IMR-90 (cell line): ENCODE results near the gene F3. TPM values are rescaled to one million over a fixed set of nuclear protein-coding genes. Genes with fewer than 3 reads are reported as not detected.

Experiments
- ATAC-seq: fragments of 200-7000 bp; cut with Tn5 transposase; 2 replicates; pipeline ENCODE4 v1.9.1; 2020; ENCODE audit warnings: low read depth, mild to moderate bottlenecking, moderate library complexity
- BruUV-seq: library from RNA; stranded (reverse); fragments of 400-500 nt; replicated peaks from 2 replicates; lab custom pipeline; 2021; lab: Mats Ljungman, UMichigan
- CTCF ChIA-PET: fragments of 300-600 bp; formaldehyde crosslinking; extraction: SDS; loops from one replicate; lab custom pipeline; 2021; ENCODE audit warnings: antibody characterized with exemption; lab: Yijun Ruan, JAX
- POLR2A ChIA-PET: fragments of 300-600 bp; sonication (Branson Sonifier 250); formaldehyde crosslinking; loops from one replicate; lab custom pipeline; 2022; ENCODE audit warnings: antibody characterized with exemption; ENCODE audit not compliant: unreplicated experiment; lab: Charles Lee
- DNase-seq: peaks from one replicate; pipeline ENCODE4 v3.0.0; 2013
- H2AFZ ChIP-seq: replicated peaks from 2 replicates; pipeline ENCODE3; 2013; ENCODE audit warnings: low read length, mild to moderate bottlenecking; ENCODE audit not compliant: poor library complexity
- H2AK5ac ChIP-seq: 2 replicates; pipeline ENCODE4 v1.6.1; 2013; ENCODE audit warnings: low read depth, low read length, inconsistent platforms
- H2AK9ac ChIP-seq: replicated peaks from 2 replicates; pipeline ENCODE3; 2013; ENCODE audit warnings: mild to moderate bottlenecking, low read depth, low read length, moderate library complexity; ENCODE audit not compliant: poor library complexity
- H2BK120ac ChIP-seq: 2 replicates; pipeline ENCODE4 v1.6.1; 2013; ENCODE audit warnings: low read depth, low read length, inconsistent platforms
- H2BK15ac ChIP-seq: 3 replicates; pipeline ENCODE4 v1.6.1; 2013; ENCODE audit warnings: low read depth, low read length, inconsistent platforms
- H2BK20ac ChIP-seq: 2 replicates; pipeline ENCODE4 v1.6.1; 2013; ENCODE audit warnings: low read depth, mild to moderate bottlenecking, inconsistent platforms, low read length, moderate library complexity
- H2BK5ac ChIP-seq: 2 replicates; pipeline ENCODE4 v1.6.1; 2013; ENCODE audit warnings: mild to moderate bottlenecking, low read depth, low read length, inconsistent platforms; ENCODE audit not compliant: poor library complexity, severe bottlenecking
- H3K14ac ChIP-seq: replicated peaks from 2 replicates; pipeline ENCODE4 v1.6.1; 2013; ENCODE audit warnings: low read depth, low read length, inconsistent platforms
- H3K18ac ChIP-seq: 2 replicates; pipeline ENCODE4 v1.6.1; 2013; ENCODE audit warnings: low read depth, low read length, control low read depth
- H3K23ac ChIP-seq: 2 replicates; pipeline ENCODE4 v1.6.1; 2013; ENCODE audit warnings: low read depth, low read length, inconsistent platforms
- H3K27ac ChIP-seq: 2 replicates; pipeline ENCODE4 v1.5.1; 2013; ENCODE audit warnings: mild to moderate bottlenecking, control low read depth, low read length; ENCODE audit not compliant: insufficient read depth
- H3K27me3 ChIP-seq: 2 replicates; pipeline ENCODE4 v1.6.1; 2013; ENCODE audit warnings: low read length; ENCODE audit not compliant: control insufficient read depth, insufficient read depth
- H3K36me3 ChIP-seq: 2 replicates; pipeline ENCODE4 v1.6.1; 2013; ENCODE audit warnings: low read length, mixed read lengths; ENCODE audit not compliant: control insufficient read depth, insufficient read depth
- H3K4ac ChIP-seq: 2 replicates; pipeline ENCODE4 v1.6.1; 2013; ENCODE audit warnings: low read depth, low read length, inconsistent platforms
- H3K4me1 ChIP-seq: 2 replicates; pipeline ENCODE4 v1.6.1; 2013; ENCODE audit warnings: low read length, mixed read lengths; ENCODE audit not compliant: control insufficient read depth, insufficient read depth
- H3K4me2 ChIP-seq: 2 replicates; pipeline ENCODE4 v1.6.1; 2013; ENCODE audit warnings: low read depth, mild to moderate bottlenecking, control low read depth, low read length, moderate library complexity
- H3K4me3 ChIP-seq: 2 replicates; pipeline ENCODE4 v1.5.1; 2013; ENCODE audit warnings: low read depth, mild to moderate bottlenecking, control low read depth, low read length, moderate library complexity; ENCODE audit not compliant: insufficient read depth
- H3K56ac ChIP-seq: 2 replicates; pipeline ENCODE4 v1.6.1; 2013; ENCODE audit warnings: low read length, inconsistent platforms; ENCODE audit not compliant: insufficient read depth; ENCODE audit errors: extremely low read depth
- H3K79me1 ChIP-seq, 2 experiments: 2 replicates each; pipeline ENCODE4 v1.6.1; 2013; ENCODE audit warnings: low read length in 2 of 2, inconsistent platforms in 1 of 2, low read depth in 1 of 2
- H3K9ac ChIP-seq: 2 replicates; pipeline ENCODE4 v1.6.1; 2013; ENCODE audit warnings: low read depth, low read length, control low read depth
- H3K9me1 ChIP-seq: 2 replicates; pipeline ENCODE4 v1.6.1; 2013; ENCODE audit warnings: low read length, inconsistent platforms; ENCODE audit not compliant: insufficient read depth
- H3K9me3 ChIP-seq: 2 replicates; pipeline ENCODE4 v1.6.1; 2013; ENCODE audit warnings: low read length; ENCODE audit not compliant: control insufficient read depth, insufficient read depth
- H4K20me1 ChIP-seq: 2 replicates; pipeline ENCODE4 v1.6.1; 2013; ENCODE audit warnings: low read length, inconsistent platforms; ENCODE audit not compliant: insufficient read depth
- H4K5ac ChIP-seq: 2 replicates; pipeline ENCODE4 v1.6.1; 2013; ENCODE audit warnings: mild to moderate bottlenecking, low read depth, low read length, control low read depth
- H4K8ac ChIP-seq, 2 experiments: 2 replicates each; pipeline ENCODE4 v1.6.1; 2013; ENCODE audit warnings: low read depth in 2 of 2, low read length in 2 of 2, control low read depth in 1 of 2, inconsistent platforms in 1 of 2
- H4K91ac ChIP-seq: 2 replicates; pipeline ENCODE4 v1.6.1; 2013; ENCODE audit warnings: low read depth, low read length, inconsistent platforms; ENCODE audit not compliant: insufficient read depth
- BHLHE40 ChIP-seq: fragments of 150-350 bp; IDR thresholded peaks from 2 replicates; pipeline ENCODE4 v1.6.1; 2016; ENCODE audit warnings: mild to moderate bottlenecking, low read depth, low read length
- FOS ChIP-seq: fragments of 150-350 bp; IDR thresholded peaks from 2 replicates; pipeline ENCODE4 v1.6.1; 2016; ENCODE audit warnings: low read depth, low read length
- MAFK ChIP-seq: IDR thresholded peaks from 2 replicates; pipeline ENCODE4 v1.6.1; 2012; ENCODE audit warnings: low read depth, low read length, improper control_type of control experiment
- MXI1 ChIP-seq: IDR thresholded peaks from 2 replicates; pipeline ENCODE4 v1.6.1; 2012; ENCODE audit warnings: low read depth, mild to moderate bottlenecking, low read length, moderate library complexity, borderline replicate concordance
- NFE2L2 ChIP-seq: fragments of 150-350 bp; IDR thresholded peaks from 2 replicates; pipeline ENCODE4 v1.6.1; 2016; ENCODE audit warnings: low read depth, mild to moderate bottlenecking, low read length
- POLR2A ChIP-seq: IDR thresholded peaks from 2 replicates; pipeline ENCODE4 v1.6.1; 2012; ENCODE audit warnings: mild to moderate bottlenecking, low read depth, low read length
- RCOR1 ChIP-seq: IDR thresholded peaks from 2 replicates; pipeline ENCODE4 v1.6.1; 2012; ENCODE audit warnings: mild to moderate bottlenecking, low read length, improper control_type of control experiment; ENCODE audit not compliant: insufficient replicate concordance
- SMC3 ChIP-seq: fragments of 150-350 bp; IDR thresholded peaks from 2 replicates; pipeline ENCODE4 v1.6.1; 2016; ENCODE audit warnings: low read depth, mild to moderate bottlenecking, antibody characterized with exemption, low read length, moderate library complexity
- WGBS, 2 experiments: methylation state at CpG; one replicate each; pipeline versions ENCODE4 v1.1.5 to v1.1.7; 2013; ENCODE audit warnings: missing lambda C conversion rate in 2 of 2; ENCODE audit not compliant: insufficient read length in 1 of 2; ENCODE audit errors: extremely low coverage in 2 of 2; 5-methylcytosine and 5-hydroxymethylcytosine counted together
- dilution Hi-C: fragments of 300-500 bp; cut with HindIII; formaldehyde crosslinking; loops from one replicate; pipeline ENCODE4 v1.14.3; 2018; ENCODE audit warnings: low sequenced_read_pairs; ENCODE audit not compliant: unreplicated experiment
- in situ Hi-C: fragments of 300-500 bp; cut with MboI; formaldehyde crosslinking; loops from 3 replicates; pipeline ENCODE4 v1.14.3; 2019; ENCODE audit warnings: low sequenced_read_pairs, inconsistent platforms, mixed read lengths
- intact Hi-C: fragments of 100-400 bp; cut with micrococcal nuclease; formaldehyde crosslinking; loops from 2 replicates; pipeline ENCODE4 v1.10.0; 2022
- polyA plus RNA-seq, 3 experiments: library from polyadenylated mRNA; depleted of rRNA; stranded (reverse); fragments of >200 nt; gene quantifications; 2 replicates each; pipeline ENCODE4 v1.2.3, GENCODE V29; 2012; ENCODE audit warnings: low replicate concordance in 1 of 3
- total RNA-seq: library from RNA; depleted of rRNA; stranded (reverse); fragments of >200 nt; gene quantifications from 2 replicates; pipeline ENCODE4 v1.2.3, GENCODE V29; 2012
- TF ChIP-seq, protein P1 (sequence below): conservative IDR thresholded peaks from 2 replicates; pipeline ENCODE4 v1.5.1; 2012; ENCODE audit warnings: mild to moderate bottlenecking, low read depth, low read length, improper control_type of control experiment
- TF ChIP-seq, protein P2 (sequence below): fragments of 150-350 bp; IDR thresholded peaks from 2 replicates; pipeline ENCODE4 v1.6.1; 2017; ENCODE audit warnings: mild to moderate bottlenecking, antibody characterized with exemption, low read length, low read depth
- TF ChIP-seq, protein P3 (sequence below): fragments of 150-350 bp; IDR thresholded peaks from 2 replicates; pipeline ENCODE4 v1.6.1; 2016; ENCODE audit warnings: low read depth, mild to moderate bottlenecking, low read length, moderate library complexity, borderline replicate concordance

The F3 gene
- total and polyA plus RNA-seq, 2 of the 4 experiments (the other 2 are of a cell fraction): 75.6 to 126 TPM

DNA sequence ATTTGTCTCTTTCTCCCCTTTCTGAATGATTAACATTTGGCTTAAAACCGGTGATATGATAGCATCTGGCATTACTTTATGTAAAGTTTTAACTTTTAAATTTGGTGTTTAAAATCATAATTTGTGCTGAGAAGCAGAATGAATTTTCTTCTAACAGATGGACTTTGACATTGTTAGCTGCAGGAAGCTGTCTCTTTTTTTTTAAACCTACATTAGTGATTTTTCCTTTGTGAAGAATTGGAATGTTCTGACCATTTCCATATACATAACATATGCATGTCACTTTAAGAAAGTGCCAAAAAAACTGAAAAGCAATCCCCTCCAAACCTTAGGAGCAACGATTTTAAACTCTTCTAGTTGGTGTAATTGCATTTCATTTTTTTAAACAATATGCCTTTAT, 22.2 kb downstream of the F3 start:
- Histone ChIP-seq H3K4me1 (peaks cover 2% of the 10 kb centered on the region; the same call in 1 of the 2 replicates), H3K9ac (no peak overlapping the region), H2AK5ac (no peak overlapping the region), H3K9me1 (no peaks in the 10 kb centered on the region), H2AK9ac (no peak overlapping the region), H3K9me3 (no peaks in the 10 kb centered on the region), H3K4me3 (no peak overlapping the region), H4K8ac (no peak overlapping the region), H3K36me3 (no peaks in the 10 kb centered on the region), H3K18ac (no peak overlapping the region), H2BK5ac (no peak overlapping the region), H3K14ac (no peak overlapping the region), H3K4ac (no peak overlapping the region), H3K4me2 (no peak overlapping the region), H3K56ac (no peak overlapping the region), H2BK20ac (no peak overlapping the region), H3K27ac (no peak overlapping the region), H2BK120ac (no peak overlapping the region), H2AFZ (no peak overlapping the region), H3K23ac (no peak overlapping the region), H3K79me1 (no peaks in the 10 kb centered on the region), H4K5ac (no peak overlapping the region), H2BK15ac (no peak overlapping the region), H4K91ac (no peak overlapping the region), H3K27me3 (no peaks in the 10 kb centered on the region), H4K20me1 (no peaks in the 10 kb centered on the region)
- dilution Hi-C loops: no loop called here
- no peak for TF ChIP-seq FOS
- TF ChIP-seq, protein P1, sequence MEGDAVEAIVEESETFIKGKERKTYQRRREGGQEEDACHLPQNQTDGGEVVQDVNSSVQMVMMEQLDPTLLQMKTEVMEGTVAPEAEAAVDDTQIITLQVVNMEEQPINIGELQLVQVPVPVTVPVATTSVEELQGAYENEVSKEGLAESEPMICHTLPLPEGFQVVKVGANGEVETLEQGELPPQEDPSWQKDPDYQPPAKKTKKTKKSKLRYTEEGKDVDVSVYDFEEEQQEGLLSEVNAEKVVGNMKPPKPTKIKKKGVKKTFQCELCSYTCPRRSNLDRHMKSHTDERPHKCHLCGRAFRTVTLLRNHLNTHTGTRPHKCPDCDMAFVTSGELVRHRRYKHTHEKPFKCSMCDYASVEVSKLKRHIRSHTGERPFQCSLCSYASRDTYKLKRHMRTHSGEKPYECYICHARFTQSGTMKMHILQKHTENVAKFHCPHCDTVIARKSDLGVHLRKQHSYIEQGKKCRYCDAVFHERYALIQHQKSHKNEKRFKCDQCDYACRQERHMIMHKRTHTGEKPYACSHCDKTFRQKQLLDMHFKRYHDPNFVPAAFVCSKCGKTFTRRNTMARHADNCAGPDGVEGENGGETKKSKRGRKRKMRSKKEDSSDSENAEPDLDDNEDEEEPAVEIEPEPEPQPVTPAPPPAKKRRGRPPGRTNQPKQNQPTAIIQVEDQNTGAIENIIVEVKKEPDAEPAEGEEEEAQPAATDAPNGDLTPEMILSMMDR: no peak
- TF ChIP-seq MXI1: no peak
- no peak for TF ChIP-seq RCOR1
- TF ChIP-seq MAFK: no peak
- TF ChIP-seq POLR2A: no peak
- TF ChIP-seq, protein P2, sequence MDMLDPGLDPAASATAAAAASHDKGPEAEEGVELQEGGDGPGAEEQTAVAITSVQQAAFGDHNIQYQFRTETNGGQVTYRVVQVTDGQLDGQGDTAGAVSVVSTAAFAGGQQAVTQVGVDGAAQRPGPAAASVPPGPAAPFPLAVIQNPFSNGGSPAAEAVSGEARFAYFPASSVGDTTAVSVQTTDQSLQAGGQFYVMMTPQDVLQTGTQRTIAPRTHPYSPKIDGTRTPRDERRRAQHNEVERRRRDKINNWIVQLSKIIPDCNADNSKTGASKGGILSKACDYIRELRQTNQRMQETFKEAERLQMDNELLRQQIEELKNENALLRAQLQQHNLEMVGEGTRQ: no peak
- TF ChIP-seq SMC3: no peak
- no peak for TF ChIP-seq BHLHE40
- no peak for TF ChIP-seq NFE2L2
- TF ChIP-seq, protein P3, sequence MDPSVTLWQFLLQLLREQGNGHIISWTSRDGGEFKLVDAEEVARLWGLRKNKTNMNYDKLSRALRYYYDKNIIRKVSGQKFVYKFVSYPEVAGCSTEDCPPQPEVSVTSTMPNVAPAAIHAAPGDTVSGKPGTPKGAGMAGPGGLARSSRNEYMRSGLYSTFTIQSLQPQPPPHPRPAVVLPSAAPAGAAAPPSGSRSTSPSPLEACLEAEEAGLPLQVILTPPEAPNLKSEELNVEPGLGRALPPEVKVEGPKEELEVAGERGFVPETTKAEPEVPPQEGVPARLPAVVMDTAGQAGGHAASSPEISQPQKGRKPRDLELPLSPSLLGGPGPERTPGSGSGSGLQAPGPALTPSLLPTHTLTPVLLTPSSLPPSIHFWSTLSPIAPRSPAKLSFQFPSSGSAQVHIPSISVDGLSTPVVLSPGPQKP: no peak
- ATAC-seq (no peak), DNase-seq (no peak)
- in situ Hi-C loops: no loop called here
- intact Hi-C loops: no loop called here
- POLR2A ChIA-PET: no interaction called here
- CTCF ChIA-PET: no interaction called here
- BruUV-seq: no TSS peak
- WGBS, 2 experiments: no CpG with 5 or more reads among the region's 2 CpGs
